ENCODE data around the gene PRKRA.

GRCh38 chr2:178499640-178500039 is 48.7 kb upstream of the PRKRA start:
- TF ChIP-seq EP300 (IDR thresholded peaks at IDR 0.05; ENCODE audit: low read depth), result no peak
- TF ChIP-seq CTCF (IDR thresholded peaks at IDR 0.05), result no peak
- no peak for TF ChIP-seq POLR2AphosphoS5 (IDR thresholded peaks at IDR 0.05)
